Daoy (cell line): ENCODE measurements around the gene KPNA1. TPM values are rescaled to one million over a fixed set of nuclear protein-coding genes. Genes with fewer than 3 reads are reported as not detected.
A peak's percentile ranks its signal among the peaks of the same experiment; 100 is the strongest.

ENCODE experiments used
- DNase-seq: peaks from one replicate; pipeline ENCODE4 v3.0.0-alpha.2; 2015; ENCODE audit warnings: low read depth
- total RNA-seq: library from RNA; depleted of rRNA; stranded (reverse); fragments of >200 nt; shearing (Covaris generic); gene quantifications from 2 replicates; pipeline ENCODE4 v1.2.3, GENCODE V29; 2014

KPNA1 gene
- total RNA-seq, 1 experiment from 2014 or later = 32.1 TPM

GRCh38 chr3:122415762-122416654, 98.7 kb downstream of the KPNA1 start, which contains the start of gene WDR5B:
WDR5B (minus strand) TSS chr3:122416062; CDS start chr3:122415528, 534 bp downstream.
- DNase-seq = peak; percentile 98

DNA sequence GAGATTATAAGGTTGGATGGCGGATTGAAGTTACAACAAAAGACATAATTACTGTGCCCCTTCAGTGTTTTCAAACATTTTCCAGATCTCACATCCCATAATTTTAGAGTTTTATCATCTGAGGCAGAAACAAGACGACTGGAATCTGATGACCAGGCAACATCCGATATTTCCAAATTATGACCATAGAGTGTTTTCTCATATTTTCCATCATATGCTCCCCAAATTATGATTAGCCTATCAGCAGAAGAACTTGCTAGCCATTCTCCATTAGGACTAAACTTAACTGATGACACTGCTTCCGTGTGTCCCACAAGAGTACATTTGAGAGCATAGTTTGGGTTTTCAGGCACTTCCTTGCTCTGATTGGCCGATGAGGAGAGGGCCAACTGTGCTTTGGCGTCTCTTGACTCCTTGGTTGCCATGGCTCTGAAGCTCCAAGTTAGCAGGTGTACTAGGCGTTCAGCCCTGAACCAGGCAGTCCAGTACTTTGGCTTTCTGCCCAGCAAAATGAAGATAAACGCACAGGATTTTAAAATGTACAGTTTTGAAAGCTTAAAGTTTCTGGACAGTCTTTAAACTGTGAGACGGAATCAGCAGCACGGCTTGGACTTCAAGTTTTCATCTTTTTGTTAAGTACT, 99.5 kb downstream of the KPNA1 start:
- peak; percentile 49 for DNase-seq

GRCh38 chr3:122414391-122414790, 100.3 kb downstream of the KPNA1 start:
- no peak for DNase-seq

DNA sequence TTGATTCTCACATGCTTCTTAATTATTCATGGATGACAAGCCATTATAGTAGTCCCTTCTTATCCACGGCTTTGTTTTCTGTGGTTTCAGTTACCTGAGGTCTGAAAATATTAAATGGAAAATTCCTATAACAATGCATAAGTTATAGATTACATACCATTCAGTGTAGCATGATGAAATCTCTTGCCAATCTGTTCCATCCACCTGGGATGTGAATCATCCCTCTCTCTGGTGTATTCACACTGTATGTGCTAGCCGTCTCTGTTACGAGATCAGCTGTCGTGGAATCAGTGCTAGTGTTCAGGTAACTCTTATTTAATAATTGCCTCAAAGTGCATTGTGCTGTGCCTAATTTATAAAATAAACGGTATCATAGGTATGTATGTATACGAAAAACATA, 104.1 kb downstream of the KPNA1 start:
- no peak for DNase-seq

GRCh38 chr3:122410111-122410510, 104.6 kb downstream of the KPNA1 start:
- DNase-seq = no peak

- no peak for DNase-seq
These were observed 105.3 kb downstream of the KPNA1 start for GRCh38 chr3:122409446-122409845.

- no peak for DNase-seq
These were observed 106.8 kb downstream of the KPNA1 start for GRCh38 chr3:122407946-122408345.

DNA sequence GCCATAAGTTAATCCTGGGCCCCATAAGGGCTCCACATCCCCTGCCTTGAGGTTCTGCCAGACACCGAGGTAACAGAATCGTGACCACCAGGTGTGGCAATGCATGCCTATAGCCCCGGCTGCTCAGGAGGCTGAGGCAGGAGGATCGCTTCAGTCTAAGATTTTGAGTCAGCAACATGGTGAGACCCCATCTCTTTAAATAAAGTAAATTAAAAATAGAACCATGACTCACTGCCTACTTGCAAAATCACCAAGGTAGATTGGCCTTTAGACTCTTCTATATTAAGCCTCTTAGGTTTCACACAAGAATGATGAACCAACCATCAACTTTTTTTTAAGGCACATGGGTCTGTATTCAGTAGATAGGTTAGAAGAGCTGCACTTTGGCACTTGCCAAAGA, 108.5 kb downstream of the KPNA1 start:
- DNase-seq = no peak

DNA sequence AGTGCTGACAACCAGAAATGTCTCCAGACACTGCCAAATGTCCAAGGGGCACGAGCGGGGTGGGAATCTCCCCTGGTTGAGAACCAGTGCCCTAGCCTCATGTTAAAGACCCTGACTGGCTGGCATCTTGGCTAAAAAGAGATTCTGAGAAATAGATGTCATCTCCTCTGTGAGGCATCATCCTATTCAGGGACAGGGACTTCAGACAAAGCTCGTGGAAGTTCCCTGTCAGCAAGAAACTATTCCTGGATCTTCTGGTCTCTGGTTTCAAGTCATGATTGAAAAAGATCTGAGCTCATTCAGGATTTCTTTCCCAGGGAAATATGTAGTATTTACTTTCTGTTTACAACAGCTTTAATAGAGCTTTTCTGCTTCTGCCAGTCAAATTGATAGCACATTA, 109.7 kb downstream of the KPNA1 start:
- DNase-seq = no peak

DNA sequence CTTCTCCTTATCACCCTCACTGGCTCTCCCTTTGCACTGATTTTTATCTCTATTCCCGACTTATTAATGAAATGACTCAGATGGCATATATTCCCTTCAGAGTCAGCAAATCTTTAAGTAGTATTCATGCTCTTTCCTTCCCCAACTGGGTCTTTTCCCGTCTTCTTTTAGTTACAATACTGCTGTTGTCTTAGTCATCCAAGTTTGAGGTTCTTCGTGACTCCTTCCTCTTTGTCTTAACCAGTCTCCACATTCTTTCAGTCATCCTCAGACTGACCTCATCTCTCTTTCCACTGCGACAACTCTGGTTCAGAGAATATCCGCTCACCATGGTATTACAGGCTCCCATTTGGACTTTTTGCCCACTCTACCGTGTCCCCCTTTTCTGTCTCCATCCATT, 111.2 kb downstream of the KPNA1 start:
- peak; percentile 25 for DNase-seq

DNA sequence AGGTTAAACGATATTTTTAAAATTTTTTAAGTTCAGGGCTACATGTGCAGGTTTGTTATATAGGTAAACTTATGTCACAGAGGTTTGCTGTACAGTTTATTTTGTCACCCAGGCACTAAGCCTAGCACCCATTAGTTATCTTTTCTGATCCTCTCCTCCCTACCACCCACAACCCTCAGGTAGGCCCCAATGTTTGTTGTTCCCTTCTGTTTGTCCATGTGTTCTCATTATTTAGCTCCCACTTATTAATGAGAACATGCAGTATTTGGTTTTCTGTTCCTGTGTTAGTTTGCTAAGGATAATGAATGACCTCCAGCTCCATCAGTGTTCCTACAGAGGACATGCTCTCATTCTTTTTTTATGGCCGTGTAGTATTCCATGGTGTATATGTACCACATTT, 115.8 kb downstream of the KPNA1 start:
- no peak for DNase-seq

DNA sequence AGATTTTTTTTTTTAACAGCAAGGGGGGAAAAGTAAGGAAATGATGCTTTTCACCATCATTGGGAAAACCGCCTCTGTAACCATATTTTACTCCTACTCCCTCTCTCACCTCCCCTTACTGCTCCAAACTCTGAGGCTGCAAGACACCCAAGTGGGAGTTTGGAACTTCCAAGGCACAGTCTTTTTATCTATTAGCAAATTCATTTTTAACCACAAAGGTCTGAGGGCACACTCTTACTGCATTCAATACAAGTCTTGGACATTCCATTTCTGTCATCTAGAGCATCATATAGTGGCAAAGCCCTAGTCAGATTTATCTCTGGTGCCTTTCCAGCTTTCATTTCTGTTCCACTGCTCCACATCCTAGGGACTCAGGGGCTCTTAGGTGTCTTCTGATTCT, 117.5 kb downstream of the KPNA1 start:
- DNase-seq = no peak

GRCh38 chr3:122396511-122396910, 118.2 kb downstream of the KPNA1 start:
- no peak for DNase-seq

DNA sequence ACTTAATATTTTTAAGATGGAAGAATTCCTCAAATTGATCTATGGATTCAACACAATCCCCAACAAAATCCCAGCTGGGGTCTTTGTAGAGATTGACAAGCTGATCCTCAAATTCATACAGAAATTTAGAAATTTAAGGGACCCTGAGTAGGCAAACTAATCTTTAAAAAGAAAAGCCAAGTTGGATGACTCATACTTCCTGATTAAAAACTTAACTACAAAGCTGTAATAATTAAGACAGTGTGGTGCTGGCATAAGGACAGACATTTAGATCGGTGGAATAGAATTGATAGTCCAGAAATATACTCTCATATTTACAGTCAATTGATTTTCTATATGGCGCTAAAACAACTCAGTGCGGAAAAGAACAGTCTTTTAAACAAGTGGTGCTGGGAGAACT, 119.2 kb downstream of the KPNA1 start:
- no peak for DNase-seq

DNA sequence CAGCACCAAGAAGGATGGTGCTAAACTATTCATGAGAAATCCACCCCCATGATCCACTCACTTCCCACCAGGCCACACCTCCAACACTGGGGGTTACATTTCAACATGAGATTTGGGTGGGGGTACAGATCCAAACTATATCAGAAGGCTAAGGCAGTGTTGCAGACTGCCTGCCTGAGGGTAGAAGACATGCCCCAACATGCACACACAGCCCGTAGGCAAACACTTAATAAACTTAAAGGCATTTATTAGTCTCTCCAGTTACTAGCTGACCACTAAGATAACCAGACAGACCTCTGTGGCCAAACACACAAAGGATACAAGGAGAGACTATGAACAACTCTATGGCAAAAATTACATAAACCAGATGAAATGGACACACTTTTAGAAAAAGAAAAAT, 120.6 kb downstream of the KPNA1 start:
- DNase-seq = no peak

DNA sequence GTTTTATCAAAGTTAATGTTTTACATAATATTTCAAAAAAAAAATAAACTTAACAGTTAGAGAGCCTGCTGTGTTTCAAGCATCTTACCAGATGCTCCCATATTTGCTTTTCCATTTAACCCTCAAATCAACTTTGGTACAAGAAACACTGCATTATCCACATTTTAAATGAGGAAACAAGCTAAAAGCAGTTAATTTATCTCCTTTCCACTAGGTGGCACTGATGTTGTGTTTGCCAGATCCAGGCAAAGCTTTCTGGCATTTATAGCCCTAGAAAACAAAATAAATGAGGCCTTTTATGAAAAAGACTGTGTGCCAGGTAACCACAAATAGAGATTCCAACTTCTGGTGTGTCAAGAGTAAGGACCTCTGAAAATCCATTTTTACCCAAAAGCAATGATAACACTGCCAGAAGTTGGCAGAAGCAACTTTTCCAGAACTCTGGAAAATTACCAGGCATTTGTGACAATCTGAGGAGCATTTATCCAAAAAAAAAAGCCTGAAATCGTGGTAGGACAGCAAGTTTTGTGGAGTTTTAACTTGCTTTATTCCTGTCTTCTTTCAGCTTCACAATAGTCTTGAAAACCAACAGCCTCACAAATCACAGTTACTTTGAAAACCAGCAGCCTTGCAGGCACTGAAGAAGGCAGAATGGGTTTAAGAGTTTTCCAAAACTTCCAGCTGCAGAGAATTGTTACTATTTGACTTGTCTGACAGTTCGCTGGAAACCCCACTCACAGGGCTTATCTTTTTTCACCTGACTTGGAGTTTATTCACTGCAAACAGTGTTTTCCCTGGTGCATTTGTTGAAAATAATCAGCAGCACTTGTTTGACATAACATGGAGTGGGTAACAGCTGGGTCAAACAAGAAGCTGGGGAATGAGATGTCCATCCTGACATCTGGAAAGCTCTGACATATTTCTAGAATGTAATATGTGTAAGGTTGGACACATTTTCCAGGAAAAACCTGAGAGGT, 121.6 kb downstream of the KPNA1 start:
- peak; percentile 35 for DNase-seq

- no peak for DNase-seq
These were observed 122.9 kb downstream of the KPNA1 start for GRCh38 chr3:122391681-122392446.

DNA sequence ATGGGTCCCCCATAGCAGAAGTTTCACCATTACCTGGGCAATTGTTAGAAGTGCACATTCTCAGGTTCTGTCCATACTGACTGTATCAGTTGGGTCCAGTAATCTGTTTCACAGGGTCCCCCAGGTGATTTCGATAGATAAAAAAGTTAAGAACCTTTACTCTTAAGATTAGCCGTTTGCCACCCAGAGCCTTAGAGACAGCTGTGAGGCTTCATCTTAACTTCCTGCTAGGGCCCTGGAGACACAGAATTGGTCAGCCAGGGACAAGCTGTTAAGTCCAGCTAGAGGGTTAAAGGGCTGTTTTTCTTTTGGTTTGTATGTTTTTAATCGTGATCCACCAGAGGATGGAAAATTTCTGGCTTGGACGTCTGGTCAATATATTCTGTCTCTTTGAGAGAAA, 124.1 kb downstream of the KPNA1 start:
- DNase-seq = no peak

DNA sequence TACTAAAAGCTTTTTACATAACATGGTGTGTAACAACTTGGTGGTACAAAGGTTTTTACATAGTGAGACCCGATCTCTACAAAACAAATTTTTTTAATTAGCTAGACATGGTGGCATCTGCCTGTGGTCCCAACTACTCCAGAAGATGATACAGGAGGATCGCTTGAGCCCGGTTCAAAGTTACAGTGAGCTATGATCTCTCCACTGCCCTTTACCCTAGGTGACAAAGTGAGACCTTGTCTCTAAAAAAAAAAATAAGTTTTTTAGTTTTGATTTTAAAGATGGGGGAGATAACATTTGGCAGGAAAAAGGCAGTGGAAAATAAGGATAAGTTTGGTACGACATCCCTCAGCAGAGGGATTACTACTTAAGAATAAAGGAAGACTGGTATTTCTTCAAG, 124.8 kb downstream of the KPNA1 start:
- no peak for DNase-seq

- no peak for DNase-seq
These were observed 125.5 kb downstream of the KPNA1 start for GRCh38 chr3:122389197-122389596.

- no peak for DNase-seq
These were observed 127.0 kb downstream of the KPNA1 start for GRCh38 chr3:122387709-122388108.
